Neural progenitor cell (in vitro differentiated cells): Measurements from ENCODE around the gene MEP1B.

Experiments
- CTCF ChIP-seq: fragments of 200-600 bp; sonication (generic); IDR thresholded peaks from 2 replicates; pipeline ENCODE4 v1.5.1; 2017; ENCODE audit warnings: antibody characterized with exemption, mild to moderate bottlenecking
- EZH2 ChIP-seq: fragments of 200-600 bp; sonication (generic); IDR thresholded peaks from 2 replicates; pipeline ENCODE4 v1.6.1; 2017; ENCODE audit warnings: antibody characterized with exemption, mild to moderate bottlenecking, moderate library complexity

- TF ChIP-seq CTCF (no peak), EZH2 (no peak)
Measured at GRCh38 chr18:32152705-32153448, 37.0 kb upstream of the MEP1B start.
